ENCODE data around the gene ECHDC1. TPM values are rescaled to one million over a fixed set of nuclear protein-coding genes. Genes with fewer than 3 reads are reported as not detected.
A peak's percentile ranks its signal among the peaks of the same experiment; 100 is the strongest.

Gene ECHDC1
- total RNA-seq, 5 donors from 2014 or later (not counting 1 experiment from before 2014, with no cell fraction given): 21.2 to 39.2 (median 34.1) TPM

- peak in 3 of 4 experiments; percentile 5 to 11 (median 8) for ATAC-seq (replicated peaks in 1 of 4)
- 10% methylated on average over 2 of the region's 16 CpGs for WGBS (ENCODE audit: insufficient coverage)
- CTCF ChIA-PET: interaction anchor here (0.7 to 2.6 kb wide), 4 partner anchors 8 to 1477 kb away, joined by 3 to 9 read pairs (median 4); partner anchors contain the start of gene NCOA7 (in 1 of the 2)
These were observed 75.5 kb downstream of the ECHDC1 start for GRCh38 chr6:127267646-127268625.

GRCh38 chr6:127266892-127267645, 76.3 kb downstream of the ECHDC1 start:
- H3K9me3 ChIP-seq: no peaks in the 10 kb centered on the region
- POLR2A ChIA-PET: interaction anchor here in 1 of 2 donors (0.6 to 1.3 kb wide), 4 partner anchors 13 to 979 kb away, joined by 3 to 7 read pairs (median 4); no protein-coding TSS in a partner anchor
- DNase-seq (peak; percentile 2 to 59 (median 32)), ATAC-seq (replicated peaks in 1 of 4) (peak; percentile 51 to 69 (median 63))
- H3K36me3 Mint-ChIP-seq: no peaks in the 10 kb centered on the region
- CTCF ChIA-PET: interaction anchor here (0.5 to 2.6 kb wide), 24 partner anchors 8 to 1517 kb away, joined by 3 to 11 read pairs (median 5); partner anchors contain the start of gene NCOA7 (in 1 of the 2)
- peaks cover 0 to 16% of the 10 kb centered on the region in 2 experiments for H3K4me1 ChIP-seq (ENCODE audit: control insufficient read depth in 1 of 2, extremely low read depth in 1 of 2, insufficient read depth in 2 of 2, low read length in 2 of 2)
- H3K4me3 Mint-ChIP-seq: peak overlapping the region; percentile 92 to 100 (median 93)
- H3K9me3 Mint-ChIP-seq: no peaks in the 10 kb centered on the region
- peaks cover 37 to 55% (median 46%) of the 10 kb centered on the region in 3 donors for H3K4me1 Mint-ChIP-seq
- no peaks in the 10 kb centered on the region for H3K27me3 ChIP-seq (replicated peaks in 1 of 2; ENCODE audit: control insufficient read depth in 2 of 2, extremely low read depth in 1 of 2, insufficient read depth in 2 of 2, low read length in 1 of 2)
- peak overlapping the region; percentile 97 for H3K27ac ChIP-seq (ENCODE audit: low read length)
- H3K4me3 ChIP-seq (ENCODE audit: control insufficient read depth in 1 of 2, extremely low read depth in 1 of 2, low read length in 1 of 2): peak overlapping the region; percentile 95 to 96
- no peaks in the 10 kb centered on the region for H3K27me3 Mint-ChIP-seq
- no peaks in the 10 kb centered on the region for H3K36me3 ChIP-seq (ENCODE audit: control insufficient read depth in 2 of 2, extremely low read depth in 1 of 2, insufficient read depth in 1 of 2, low read length in 1 of 2)
- under 1% methylated on average over 61 of the region's 64 CpGs for WGBS (ENCODE audit: insufficient coverage)
- H3K27ac Mint-ChIP-seq: peak overlapping the region; percentile 99 to 100

More at GRCh38 chr6:127267646-127268625, 75.5 kb downstream of the ECHDC1 start:
- H3K27ac Mint-ChIP-seq: peak overlapping the region; percentile 94
- H3K4me1 Mint-ChIP-seq: peaks cover 44 to 61% (median 53%) of the 10 kb centered on the region in 3 donors
- H3K27me3 ChIP-seq (replicated peaks in 1 of 2; ENCODE audit: control insufficient read depth in 2 of 2, extremely low read depth in 1 of 2, insufficient read depth in 2 of 2, low read length in 1 of 2): no peaks in the 10 kb centered on the region
- POLR2A ChIA-PET: no interaction called here
- peak overlapping the region; percentile 95 to 96 for H3K4me3 ChIP-seq (ENCODE audit: control insufficient read depth in 1 of 2, extremely low read depth in 1 of 2, low read length in 1 of 2)
- peak overlapping the region; percentile 92 to 100 (median 93) for H3K4me3 Mint-ChIP-seq
- peak in 3 of 35 experiments; percentile 1 to 16 (median 6) for DNase-seq
- H3K27me3 Mint-ChIP-seq: no peaks in the 10 kb centered on the region
- no peaks in the 10 kb centered on the region for H3K36me3 Mint-ChIP-seq
- peaks cover 0 to 16% of the 10 kb centered on the region in 2 experiments for H3K4me1 ChIP-seq (ENCODE audit: control insufficient read depth in 1 of 2, extremely low read depth in 1 of 2, insufficient read depth in 2 of 2, low read length in 2 of 2)
- no peaks in the 10 kb centered on the region for H3K36me3 ChIP-seq (ENCODE audit: control insufficient read depth in 2 of 2, extremely low read depth in 1 of 2, insufficient read depth in 1 of 2, low read length in 1 of 2)
- H3K27ac ChIP-seq (ENCODE audit: low read length): peak overlapping the region; percentile 97
- no peaks in the 10 kb centered on the region for H3K9me3 Mint-ChIP-seq
- no peaks in the 10 kb centered on the region for H3K9me3 ChIP-seq

GRCh38 chr6:127266178-127266891, 77.1 kb downstream of the ECHDC1 start, which contains the start of gene RNF146:
TSS of gene RNF146 (plus strand) at chr6:127266864. CDS start at chr6:127280339, 13,475 bp downstream.
- DNase-seq (peak; percentile 41 to 81 (median 63)), ATAC-seq (replicated peaks in 1 of 4) (peak; percentile 83 to 86 (median 84))
- Mint-ChIP-seq H3K27me3 (no peaks in the 10 kb centered on the region), H3K9me3 (no peaks in the 10 kb centered on the region), H3K27ac (peak within 1 kb of the TSS; percentile 99 to 100), H3K4me3 (peak within 1 kb of the TSS; percentile 92 to 100 (median 93)), H3K4me1 (peaks cover 33 to 50% (median 41%) of the 10 kb centered on the region in 3 donors), H3K36me3 (no peaks in the 10 kb centered on the region)
- ChIA-PET CTCF (interaction anchor here (0.5 to 2.6 kb wide), 33 partner anchors 9 to 1652 kb away, joined by 3 to 11 read pairs (median 4); partner anchors contain the start of genes ECHDC1 (in 1 of the 2) and NCOA7 (in 1 of the 2)), POLR2A (interaction anchor here (0.5 to 1.3 kb wide), 5 partner anchors 12 to 979 kb away, joined by 3 to 7 read pairs (median 4); no protein-coding TSS in a partner anchor)
- WGBS (ENCODE audit: insufficient coverage): 0% methylated on average over 39 of the region's 40 CpGs
- Histone ChIP-seq H3K9me3 (no peaks in the 10 kb centered on the region), H3K4me1 (ENCODE audit: control insufficient read depth in 1 of 2, extremely low read depth in 1 of 2, insufficient read depth in 2 of 2, low read length in 2 of 2) (peaks cover 0 to 16% of the 10 kb centered on the region in 2 experiments), H3K27ac (ENCODE audit: low read length) (peak within 1 kb of the TSS; percentile 97), H3K36me3 (ENCODE audit: control insufficient read depth in 2 of 2, extremely low read depth in 1 of 2, insufficient read depth in 1 of 2, low read length in 1 of 2) (no peaks in the 10 kb centered on the region), H3K27me3 (replicated peaks in 1 of 2; ENCODE audit: control insufficient read depth in 2 of 2, extremely low read depth in 1 of 2, insufficient read depth in 2 of 2, low read length in 1 of 2) (no peaks in the 10 kb centered on the region), H3K4me3 (ENCODE audit: control insufficient read depth in 1 of 2, extremely low read depth in 1 of 2, low read length in 1 of 2) (peak within 1 kb of the TSS; percentile 95 to 96)

- DNase-seq (no peak), ATAC-seq (replicated peaks in 1 of 4) (no peak)
- Mint-ChIP-seq H3K27me3 (peaks cover 0 to 5% of the 10 kb centered on the region in 2 donors), H3K27ac (no peak overlapping the region), H3K36me3 (no peaks in the 10 kb centered on the region), H3K9me3 (no peaks in the 10 kb centered on the region), H3K4me3 (no peak overlapping the region), H3K4me1 (peaks cover 12 to 24% (median 19%) of the 10 kb centered on the region in 3 donors)
- Histone ChIP-seq H3K4me3 (ENCODE audit: control insufficient read depth in 1 of 2, extremely low read depth in 1 of 2, low read length in 1 of 2) (no peak overlapping the region), H3K27ac (ENCODE audit: low read length) (no peak overlapping the region), H3K9me3 (no peaks in the 10 kb centered on the region), H3K36me3 (ENCODE audit: control insufficient read depth in 2 of 2, extremely low read depth in 1 of 2, insufficient read depth in 1 of 2, low read length in 1 of 2) (no peaks in the 10 kb centered on the region), H3K27me3 (replicated peaks in 1 of 2; ENCODE audit: control insufficient read depth in 2 of 2, extremely low read depth in 1 of 2, insufficient read depth in 2 of 2, low read length in 1 of 2) (no peaks in the 10 kb centered on the region), H3K4me1 (ENCODE audit: control insufficient read depth in 1 of 2, extremely low read depth in 1 of 2, insufficient read depth in 2 of 2, low read length in 2 of 2) (peaks cover 0 to 11% of the 10 kb centered on the region in 2 experiments)
- POLR2A ChIA-PET: interaction anchor here (0.7 to 1.1 kb wide), 3 partner anchors 18 to 1512 kb away, joined by 3 to 11 read pairs (median 10); no protein-coding TSS in a partner anchor
- WGBS (ENCODE audit: insufficient coverage): no CpG with 5 or more reads among the region's 4 CpGs
- CTCF ChIA-PET: interaction anchor here in 1 of 2 donors (0.5 to 1.7 kb wide), 4 partner anchors 11 to 1962 kb away, joined by 3 to 6 read pairs (median 3); no protein-coding TSS in a partner anchor
These were observed 79.9 kb downstream of the ECHDC1 start for GRCh38 chr6:127263481-127263880.

GRCh38 chr6:127262896-127263295, 80.5 kb downstream of the ECHDC1 start:
- ATAC-seq (replicated peaks in 1 of 4) (no peak), DNase-seq (no peak)
- Histone ChIP-seq H3K4me1 (ENCODE audit: control insufficient read depth in 1 of 2, extremely low read depth in 1 of 2, insufficient read depth in 2 of 2, low read length in 2 of 2) (peaks cover 0 to 7% of the 10 kb centered on the region in 2 experiments), H3K27me3 (replicated peaks in 1 of 2; ENCODE audit: control insufficient read depth in 2 of 2, extremely low read depth in 1 of 2, insufficient read depth in 2 of 2, low read length in 1 of 2) (no peaks in the 10 kb centered on the region), H3K9me3 (no peaks in the 10 kb centered on the region), H3K36me3 (ENCODE audit: control insufficient read depth in 2 of 2, extremely low read depth in 1 of 2, insufficient read depth in 1 of 2, low read length in 1 of 2) (no peaks in the 10 kb centered on the region), H3K27ac (ENCODE audit: low read length) (no peak overlapping the region), H3K4me3 (ENCODE audit: control insufficient read depth in 1 of 2, extremely low read depth in 1 of 2, low read length in 1 of 2) (no peak overlapping the region)
- no peak overlapping the region for H3K4me3 Mint-ChIP-seq
- no CpG with 5 or more reads among the region's 1 CpG for WGBS (ENCODE audit: insufficient coverage)
- H3K9me3 Mint-ChIP-seq: no peaks in the 10 kb centered on the region
- H3K36me3 Mint-ChIP-seq: no peaks in the 10 kb centered on the region
- H3K27me3 Mint-ChIP-seq: peaks cover 0 to 6% of the 10 kb centered on the region in 2 donors
- no peak overlapping the region for H3K27ac Mint-ChIP-seq
- peaks cover 6 to 18% (median 13%) of the 10 kb centered on the region in 3 donors for H3K4me1 Mint-ChIP-seq
- ChIA-PET POLR2A (interaction anchor here (0.7 to 1.1 kb wide), 2 partner anchors 277 to 1512 kb away, joined by 10 to 11 read pairs; no protein-coding TSS in a partner anchor), CTCF (interaction anchor here in 1 of 2 donors (1.0 to 1.2 kb wide), 2 partner anchors 27 to 39 kb away, joined by 3 read pairs; no protein-coding TSS in a partner anchor)

Measured in T-cell (primary cell).